ENCODE measurements around the gene ITSN2.

- TF ChIP-seq, protein P1, sequence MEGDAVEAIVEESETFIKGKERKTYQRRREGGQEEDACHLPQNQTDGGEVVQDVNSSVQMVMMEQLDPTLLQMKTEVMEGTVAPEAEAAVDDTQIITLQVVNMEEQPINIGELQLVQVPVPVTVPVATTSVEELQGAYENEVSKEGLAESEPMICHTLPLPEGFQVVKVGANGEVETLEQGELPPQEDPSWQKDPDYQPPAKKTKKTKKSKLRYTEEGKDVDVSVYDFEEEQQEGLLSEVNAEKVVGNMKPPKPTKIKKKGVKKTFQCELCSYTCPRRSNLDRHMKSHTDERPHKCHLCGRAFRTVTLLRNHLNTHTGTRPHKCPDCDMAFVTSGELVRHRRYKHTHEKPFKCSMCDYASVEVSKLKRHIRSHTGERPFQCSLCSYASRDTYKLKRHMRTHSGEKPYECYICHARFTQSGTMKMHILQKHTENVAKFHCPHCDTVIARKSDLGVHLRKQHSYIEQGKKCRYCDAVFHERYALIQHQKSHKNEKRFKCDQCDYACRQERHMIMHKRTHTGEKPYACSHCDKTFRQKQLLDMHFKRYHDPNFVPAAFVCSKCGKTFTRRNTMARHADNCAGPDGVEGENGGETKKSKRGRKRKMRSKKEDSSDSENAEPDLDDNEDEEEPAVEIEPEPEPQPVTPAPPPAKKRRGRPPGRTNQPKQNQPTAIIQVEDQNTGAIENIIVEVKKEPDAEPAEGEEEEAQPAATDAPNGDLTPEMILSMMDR (IDR thresholded peaks at IDR 0.05): no peak
- TF ChIP-seq POLR2A (IDR thresholded peaks at IDR 0.05): no peak
Observed at GRCh38 chr2:24280645-24281044, 79.7 kb downstream of the ITSN2 start.
